Jurkat, Clone E6-1 (cell line): ENCODE data around the gene PPP1R14D.

Experiments used
- DNase-seq: peaks from one replicate; pipeline ENCODE4 v3.0.0-alpha.2; 2011; ENCODE audit warnings: low read depth, low spot score
- H3K4me3 ChIP-seq: 2 replicates; pipeline ENCODE4 v1.5.1; 2011; ENCODE audit warnings: mild to moderate bottlenecking, low read length, control low read depth, moderate library complexity

PPP1R14D gene

GRCh38 chr15:40793216-40793989, 35.1 kb downstream of the PPP1R14D start:
- DNase-seq, result no peak
- H3K4me3 ChIP-seq, result no peak overlapping the region

- no peak for DNase-seq
- no peak overlapping the region for H3K4me3 ChIP-seq
Measured at GRCh38 chr15:40792394-40792793, 36.1 kb downstream of the PPP1R14D start.

DNA sequence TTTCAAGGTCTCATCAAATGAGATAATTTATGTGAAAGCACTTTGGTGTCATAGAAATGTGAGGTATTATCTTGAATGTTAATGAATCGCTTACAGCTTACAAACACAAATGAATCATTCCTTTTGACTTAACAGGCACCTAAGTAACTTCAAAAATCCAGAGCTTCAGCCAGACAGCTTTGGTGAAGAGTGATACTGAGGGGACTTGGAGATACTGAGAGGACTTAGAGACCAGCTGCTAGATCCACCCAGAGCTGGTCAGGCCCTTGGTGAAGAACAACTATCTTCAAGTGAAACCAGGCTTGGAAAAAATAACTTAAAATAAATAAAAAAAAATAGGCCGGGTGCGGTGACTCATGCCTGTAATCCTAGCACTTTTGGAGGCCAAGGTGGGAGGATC, 37.8 kb downstream of the PPP1R14D start:
- DNase-seq, result no peak
- no peak overlapping the region for H3K4me3 ChIP-seq

- DNase-seq, result no peak
- H3K4me3 ChIP-seq, result no peak overlapping the region
Measured at GRCh38 chr15:40789999-40790398, 38.5 kb downstream of the PPP1R14D start.

GRCh38 chr15:40789119-40789518, 39.4 kb downstream of the PPP1R14D start:
- H3K4me3 ChIP-seq, result no peak overlapping the region
- no peak for DNase-seq

DNA sequence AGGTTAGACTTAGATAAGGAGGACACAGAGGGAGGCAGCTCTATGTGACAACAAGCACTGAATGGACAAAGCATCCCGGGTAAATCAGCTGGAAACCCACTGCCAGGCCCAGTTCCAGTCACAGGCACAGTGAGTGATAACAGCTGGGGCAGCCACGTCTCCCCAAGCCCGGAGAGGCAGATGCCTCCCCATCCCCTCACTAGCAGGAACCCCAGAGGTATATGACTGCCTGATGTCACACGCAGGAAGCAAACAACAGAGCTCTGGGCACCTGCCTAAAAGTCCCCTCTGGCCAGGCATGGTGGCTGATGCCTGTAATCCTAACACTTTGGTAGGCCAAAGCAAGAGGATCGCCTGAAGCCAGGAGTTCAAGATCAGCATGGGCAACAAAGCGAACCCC, 40.5 kb downstream of the PPP1R14D start:
- H3K4me3 ChIP-seq, result no peak overlapping the region
- DNase-seq, result no peak

- no peak overlapping the region for H3K4me3 ChIP-seq
- peak; percentile 80 for DNase-seq
Measured at GRCh38 chr15:40787344-40787841, 41.1 kb downstream of the PPP1R14D start.

- H3K4me3 ChIP-seq, result no peak overlapping the region
- DNase-seq, result no peak
Measured at GRCh38 chr15:40785814-40786213, 42.7 kb downstream of the PPP1R14D start.

DNA sequence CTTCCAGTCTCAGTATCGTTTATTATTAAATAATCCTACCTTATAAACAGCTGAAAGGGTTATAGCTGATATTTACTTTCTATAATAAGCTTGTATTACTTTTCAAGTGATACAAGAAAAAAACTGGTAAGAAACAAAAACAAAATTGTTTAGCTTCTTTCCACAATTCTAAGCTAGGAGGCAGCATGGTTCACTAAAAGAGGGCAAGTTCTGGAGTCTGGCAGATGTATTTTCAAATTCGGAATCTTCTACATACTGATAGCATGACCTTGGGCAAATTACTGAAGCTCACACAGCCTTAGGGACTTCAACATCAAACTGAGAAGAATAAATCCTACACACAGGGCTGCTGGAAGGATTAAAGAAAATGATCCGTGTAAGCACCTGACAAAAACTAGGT, 43.3 kb downstream of the PPP1R14D start:
- H3K4me3 ChIP-seq, result no peak overlapping the region
- DNase-seq, result no peak

DNA sequence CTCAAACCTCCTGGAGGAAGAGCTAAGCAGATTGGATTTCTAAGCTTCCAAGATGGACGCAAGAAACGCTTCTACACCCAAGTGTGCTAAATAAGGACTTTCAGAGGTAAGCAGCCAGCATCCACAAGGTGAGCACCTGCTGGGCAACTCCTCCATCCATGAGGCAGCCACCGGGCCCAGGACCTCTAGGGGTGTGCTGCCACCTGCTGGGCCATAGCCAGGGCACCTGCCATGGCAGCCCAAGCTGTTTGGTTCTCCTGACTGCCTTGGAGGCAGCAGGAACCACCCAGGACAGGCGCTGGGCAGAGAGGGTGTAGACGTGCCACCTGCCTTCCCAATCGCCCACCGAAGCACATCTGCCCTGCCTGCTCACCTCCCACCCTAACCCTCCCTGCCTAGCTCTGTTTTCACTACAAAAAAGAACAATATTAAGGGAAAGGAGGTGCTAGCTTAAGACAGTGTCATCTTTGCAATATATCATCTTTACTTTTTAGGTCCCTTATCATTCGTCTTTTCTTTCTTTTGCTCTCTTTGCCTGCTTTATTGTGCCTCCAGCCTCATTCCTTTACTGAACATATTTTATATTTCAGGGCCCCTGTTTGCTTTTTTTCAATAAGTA, 45.8 kb downstream of the PPP1R14D start:
- DNase-seq, result no peak
- no peak overlapping the region for H3K4me3 ChIP-seq

GRCh38 chr15:40776537-40777141, 51.9 kb downstream of the PPP1R14D start:
- DNase-seq, result peak; percentile 42

DNA sequence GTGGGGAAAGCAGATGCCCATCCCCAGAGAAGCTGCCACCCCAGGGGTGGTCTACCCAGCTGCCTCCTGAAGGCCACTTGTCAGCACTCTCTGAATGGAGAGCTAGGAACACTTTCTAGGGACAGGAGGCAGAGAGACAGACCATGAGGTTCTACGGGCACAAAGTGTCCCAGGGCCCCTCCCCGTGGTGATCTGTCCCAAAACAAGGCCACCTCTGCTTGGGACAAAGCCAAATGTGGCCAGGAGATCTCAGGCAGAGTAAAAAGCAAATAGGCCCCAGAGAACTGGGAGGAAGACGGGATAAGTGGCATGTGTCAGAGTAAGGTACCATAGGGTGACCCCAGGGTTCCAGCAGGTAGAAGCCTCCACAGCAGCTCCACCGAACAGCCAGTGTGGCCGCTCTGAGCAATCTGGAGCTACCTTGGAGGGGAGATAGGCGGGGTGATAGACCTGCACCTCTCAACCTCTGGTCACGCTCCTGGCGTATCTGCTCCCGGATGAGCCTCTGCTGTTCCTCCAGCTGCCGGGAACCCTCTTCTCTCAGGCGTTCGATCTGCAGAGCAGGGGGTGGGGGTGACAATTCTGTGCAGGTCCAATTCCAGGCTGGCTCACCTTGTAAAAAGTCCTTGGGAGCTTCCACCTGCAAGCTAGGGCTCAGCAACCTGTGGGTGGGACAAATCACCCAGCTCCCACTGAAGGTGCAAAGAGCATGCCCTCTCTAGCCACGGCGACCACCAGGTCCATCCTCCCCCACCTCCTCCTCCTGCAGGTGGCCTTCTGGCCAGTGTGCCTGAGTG, 52.6 kb downstream of the PPP1R14D start:
- no peak overlapping the region for H3K4me3 ChIP-seq

More at GRCh38 chr15:40776537-40777141, 51.9 kb downstream of the PPP1R14D start:
- H3K4me3 ChIP-seq, result no peak overlapping the region

GRCh38 chr15:40775007-40775406, 53.5 kb downstream of the PPP1R14D start:
- no peak for DNase-seq
- H3K4me3 ChIP-seq, result no peak overlapping the region

More for the DNA sequence above, 52.6 kb downstream of the PPP1R14D start:
- DNase-seq, result no peak

- DNase-seq, result no peak
- H3K4me3 ChIP-seq, result no peak overlapping the region
Measured at GRCh38 chr15:40773902-40774301, 54.6 kb downstream of the PPP1R14D start.

GRCh38 chr15:40773496-40773895, 55.0 kb downstream of the PPP1R14D start:
- DNase-seq, result no peak
- no peak overlapping the region for H3K4me3 ChIP-seq

DNA sequence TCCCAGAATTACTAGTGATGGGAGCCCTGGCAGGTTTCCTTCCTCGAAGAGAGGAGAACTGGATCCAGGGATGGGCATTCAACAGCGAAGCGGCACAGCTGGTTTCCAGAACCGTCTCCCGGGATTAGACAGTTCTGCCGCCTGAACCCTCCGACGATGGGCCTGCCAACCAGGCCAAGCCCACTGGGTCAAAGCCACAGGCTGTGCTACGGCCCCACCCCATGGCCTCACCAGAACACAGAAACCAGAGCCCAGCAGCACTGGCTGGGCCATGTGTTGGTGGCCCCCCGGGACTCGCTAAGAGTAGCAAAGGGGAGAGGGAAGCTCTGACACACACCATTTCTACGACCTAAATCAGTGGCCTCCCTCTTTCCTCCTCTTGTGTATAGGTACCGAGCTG, 56.5 kb downstream of the PPP1R14D start:
- no peak overlapping the region for H3K4me3 ChIP-seq

DNA sequence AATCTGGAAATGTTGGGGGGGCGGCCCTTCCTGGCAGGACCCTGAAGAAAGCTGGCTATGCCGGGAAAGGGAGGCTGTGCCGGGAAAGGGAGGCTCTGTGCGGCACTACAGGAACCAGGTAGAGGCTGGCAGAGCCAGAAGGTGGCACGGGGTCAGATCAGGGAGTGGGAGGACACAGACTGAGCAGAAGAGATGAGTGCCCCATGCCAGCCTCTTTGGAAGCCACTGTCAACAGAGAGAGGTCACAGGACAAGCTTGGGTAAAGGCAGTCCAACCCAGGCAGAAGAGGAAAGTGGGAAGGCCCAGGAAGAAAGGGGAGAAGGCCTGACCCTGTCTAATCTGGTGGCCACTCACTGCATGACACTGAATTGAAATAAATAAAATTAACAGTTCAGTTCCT, 57.3 kb downstream of the PPP1R14D start:
- DNase-seq, result no peak
- H3K4me3 ChIP-seq, result no peak overlapping the region

More for the DNA sequence above, 56.5 kb downstream of the PPP1R14D start:
- no peak for DNase-seq

DNA sequence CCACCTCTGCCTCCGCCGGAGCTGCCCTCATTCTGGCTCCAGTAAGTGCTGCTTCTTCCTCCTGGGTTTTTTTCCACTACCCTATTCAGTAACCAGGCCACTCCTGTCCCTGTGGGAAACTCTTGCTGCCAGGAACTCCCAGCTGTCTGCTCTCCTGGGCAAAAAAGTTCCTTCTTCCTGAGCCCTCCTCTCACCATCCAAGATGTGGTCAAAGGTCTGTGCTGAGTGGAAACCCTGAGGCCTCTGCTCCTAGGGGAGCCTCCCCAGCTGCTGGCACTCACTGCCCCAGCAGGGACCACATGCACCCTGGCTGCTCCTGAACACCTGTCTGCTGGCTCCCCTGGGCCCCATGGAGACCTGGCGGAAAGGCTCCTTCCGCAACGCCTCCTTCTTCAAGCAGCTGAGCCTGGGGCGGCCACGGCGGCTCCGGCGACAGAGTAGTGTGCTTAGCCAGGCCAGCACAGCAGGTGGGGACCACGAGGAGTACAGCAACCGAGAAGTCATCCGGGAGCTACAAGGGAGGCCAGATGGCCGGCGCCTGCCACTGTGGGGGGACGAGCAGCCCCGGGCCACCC, 58.3 kb downstream of the PPP1R14D start:
- H3K4me3 ChIP-seq, result no peak overlapping the region
- no peak for DNase-seq
